ENCODE data around the gene LENG9. TPM values are rescaled to one million over a fixed set of nuclear protein-coding genes. Genes with fewer than 3 reads are reported as not detected.

The LENG9 gene
- total and polyA plus RNA-seq, 2 of the 13 experiments (the other 11 are each of a cell fraction or from before 2014, with no cell fraction given), result 0.75 to 2.9 TPM

GRCh38 chr19:54462655-54463530, 685 bp downstream of the LENG9 start (continued):
- TF ChIP-seq AKNA (CRISPR knock-in tag; IDR thresholded peaks at IDR 0.05; ENCODE audit: borderline replicate concordance), result peak; percentile 87; the same call in 1 of the 2 replicates
- peak; percentile 81; the same call in 1 of the 2 replicates for TF ChIP-seq BRD4 (CRISPR knock-in tag; IDR thresholded peaks at IDR 0.05)
- no peak for TF ChIP-seq ZUFSP (CRISPR knock-in tag; IDR thresholded peaks at IDR 0.05; ENCODE audit: borderline replicate concordance)
- no peak for TF ChIP-seq TCF7 (IDR thresholded peaks at IDR 0.05; ENCODE audit: low read depth)
- peak; percentile 87 for TF ChIP-seq ZNF556 (CRISPR knock-in tag; IDR thresholded peaks at IDR 0.05; ENCODE audit: borderline replicate concordance)
- no peak for TF ChIP-seq ZNF598 (CRISPR knock-in tag; IDR thresholded peaks at IDR 0.05; ENCODE audit: borderline replicate concordance)
- peak; percentile 79 for TF ChIP-seq DMAP1 (CRISPR knock-in tag; IDR thresholded peaks at IDR 0.05)
- TF ChIP-seq ZFP36L2 (CRISPR knock-in tag; IDR thresholded peaks at IDR 0.05), result no peak
- TF ChIP-seq THYN1 (CRISPR knock-in tag; IDR thresholded peaks at IDR 0.05; ENCODE audit: borderline replicate concordance, low read depth), result no peak
- no peak for TF ChIP-seq SOX13 (IDR thresholded peaks at IDR 0.05)
- no peak; a peak in 1 of 4 replicates for TF ChIP-seq SOX13 (CRISPR knock-in tag; conservative IDR thresholded peaks at IDR 0.05 in 1 of 2, IDR thresholded peaks at IDR 0.05 in 1 of 2)
- peak; percentile 55; the same call in 1 of the 2 replicates for TF ChIP-seq ZGPAT (CRISPR knock-in tag; IDR thresholded peaks at IDR 0.05)
- no peak for TF ChIP-seq CHD4 (IDR thresholded peaks at IDR 0.05; ENCODE audit: borderline replicate concordance, low read length)
- TF ChIP-seq RXRA (CRISPR knock-in tag; IDR thresholded peaks at IDR 0.05), result no peak; the same call in none of the 2 replicates
- TF ChIP-seq ZFX (CRISPR knock-in tag; IDR thresholded peaks at IDR 0.05; ENCODE audit: low read depth), result peak; percentile 76
- TF ChIP-seq ZNF24 (IDR thresholded peaks at IDR 0.05), result no peak
- no peak for TF ChIP-seq NONO (IDR thresholded peaks at IDR 0.05)
- TF ChIP-seq NONO (CRISPR knock-in tag; conservative IDR thresholded peaks at IDR 0.05), result peak; percentile 82
- no peak for TF ChIP-seq ZKSCAN5 (CRISPR knock-in tag; IDR thresholded peaks at IDR 0.05)

Measured in HepG2 (cell line).